Activated effector memory CD4-positive, alpha-beta T cell treated with anti-CD3 and anti-CD28 coated beads, Interleukin-2, amount 50 U/mL, for 16 hours (primary cell): ENCODE results near the gene CAMK2A.

Experiments used
- DNase-seq: peaks from one replicate; pipeline ENCODE4 v3.0.0-alpha.2; 2020

Gene CAMK2A

DNA sequence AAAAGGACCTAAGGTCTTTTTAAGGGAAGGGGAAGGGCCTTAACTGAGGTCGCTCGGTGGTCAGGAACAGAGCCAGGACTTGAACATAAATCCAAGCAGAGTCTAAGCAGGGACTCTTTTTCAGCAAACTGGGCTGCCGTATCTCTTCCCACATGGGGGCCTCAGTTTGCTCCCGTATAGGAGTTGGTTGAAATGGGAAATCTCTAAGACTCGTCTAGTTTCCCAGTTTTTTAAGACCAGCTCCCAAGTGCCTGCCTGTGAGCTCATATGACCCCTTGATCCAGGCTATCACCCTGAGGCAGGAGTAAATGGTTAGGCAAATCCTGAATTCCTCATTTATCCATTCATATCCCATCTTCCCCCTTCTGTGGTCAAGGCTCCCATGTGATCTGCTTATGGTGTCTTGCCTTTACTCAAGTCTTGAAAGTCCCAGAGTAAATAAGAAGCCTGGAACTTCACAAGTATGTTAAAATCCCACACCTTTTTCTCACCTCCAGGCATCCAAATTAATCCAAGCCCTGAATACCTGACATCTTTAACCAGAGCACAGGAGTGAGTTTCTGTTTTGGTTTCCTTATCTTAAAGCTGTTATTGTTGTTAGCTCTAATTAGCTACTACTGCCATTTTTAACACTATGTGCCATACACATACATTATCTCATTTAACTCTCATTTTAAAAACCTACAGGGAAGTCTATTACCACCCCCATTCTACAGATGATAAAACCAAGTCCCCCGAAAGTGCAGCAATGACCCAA, 10.2 kb upstream of the CAMK2A start:
- no peak for DNase-seq

DNA sequence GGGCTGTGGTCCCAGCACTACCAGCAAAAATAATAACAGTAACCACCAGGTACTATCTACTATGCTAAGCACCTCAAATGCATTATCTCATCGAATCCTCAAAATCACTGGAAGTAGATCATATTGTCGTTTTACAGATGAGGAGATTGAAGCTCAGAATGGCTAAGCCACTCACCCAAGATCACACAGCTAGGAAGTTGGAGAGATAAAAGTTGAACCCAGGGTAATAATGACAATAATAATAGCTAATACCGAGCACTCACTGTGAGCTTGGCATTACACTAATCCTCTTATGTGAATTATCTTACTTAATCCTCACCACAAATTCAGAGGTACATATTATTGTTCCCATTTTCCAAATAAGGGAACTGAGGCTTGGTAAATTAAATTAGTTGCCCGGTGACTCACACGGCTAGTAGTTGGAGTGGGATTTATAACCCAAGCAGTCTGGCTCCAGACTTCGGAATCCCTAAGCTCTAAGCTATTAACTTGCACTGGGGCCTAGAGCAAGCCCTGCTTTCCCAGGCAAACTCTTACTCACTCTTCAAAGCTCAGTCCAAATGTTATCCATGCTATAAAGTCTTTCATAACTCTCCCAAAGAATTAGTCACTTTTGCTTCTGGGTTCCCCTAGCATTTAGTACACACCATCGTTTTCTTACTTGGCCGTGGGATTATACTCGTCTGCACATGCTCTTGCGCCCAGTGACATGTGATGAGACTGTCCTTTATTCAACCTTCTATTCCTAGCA, 9.3 kb upstream of the CAMK2A start:
- no peak for DNase-seq

DNA sequence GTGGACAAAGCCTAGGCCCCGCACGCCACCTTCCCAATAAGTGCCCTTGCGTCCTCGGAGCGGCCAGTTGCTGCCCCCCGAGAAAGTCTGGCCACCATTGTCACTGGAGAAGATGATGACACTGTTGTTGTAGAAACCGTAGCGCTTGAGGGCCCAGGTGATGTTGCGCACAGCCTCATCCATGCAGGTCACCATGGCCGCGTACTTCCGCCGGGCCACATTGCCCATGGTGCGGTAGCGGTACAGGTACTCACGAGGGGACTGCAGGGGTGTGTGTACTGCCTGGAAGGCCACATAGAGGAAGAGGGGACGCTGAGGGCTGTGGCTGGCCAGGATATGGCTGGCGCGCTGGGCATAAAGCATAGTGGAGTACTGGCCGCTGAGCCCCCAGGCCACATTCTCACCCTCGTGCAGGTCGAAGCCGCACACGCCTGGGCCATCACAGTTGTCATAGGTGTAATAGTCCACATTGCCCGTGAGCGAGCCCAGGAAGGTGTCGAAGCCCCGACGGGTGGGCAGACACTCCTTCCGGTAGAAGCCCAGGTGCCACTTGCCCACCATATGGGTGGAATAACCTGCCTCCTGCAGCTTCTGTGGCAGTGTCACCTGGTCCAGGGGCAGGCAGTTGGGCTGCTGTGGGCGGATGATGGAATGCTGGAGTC, 8.5 kb upstream of the CAMK2A start:
- no peak for DNase-seq

DNA sequence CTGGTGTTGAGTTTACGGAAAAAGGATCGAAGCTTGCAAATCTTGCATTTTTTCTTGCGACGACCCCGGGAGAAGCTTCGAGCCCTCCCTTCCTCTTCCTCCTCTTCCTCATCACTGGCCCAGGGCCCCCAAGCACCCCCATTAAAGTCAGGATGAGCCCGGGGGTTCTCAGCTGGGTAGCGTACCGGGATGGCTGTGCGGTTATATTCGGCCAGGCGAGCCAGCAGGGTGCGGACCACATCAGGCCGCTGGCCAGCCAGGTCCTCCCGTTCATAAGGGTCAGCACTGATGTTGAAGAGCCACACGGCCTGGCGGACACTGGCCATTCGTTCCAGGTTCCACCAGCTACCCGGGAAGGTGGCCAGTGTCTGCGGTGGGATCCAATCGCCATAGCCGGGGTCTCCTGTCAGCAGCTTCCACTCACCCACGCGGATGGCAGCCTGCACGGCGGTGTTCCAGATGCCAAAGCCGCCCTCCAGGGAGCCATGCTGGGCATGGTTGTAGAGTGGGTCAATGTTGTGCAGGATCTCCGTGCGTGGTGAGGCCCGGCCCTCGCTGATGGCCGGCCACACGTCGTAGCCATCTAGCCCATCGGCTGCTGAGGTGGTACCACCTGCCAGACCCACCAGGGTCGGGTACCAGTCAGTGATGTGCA, 7.8 kb upstream of the CAMK2A start:
- no peak for DNase-seq

DNA sequence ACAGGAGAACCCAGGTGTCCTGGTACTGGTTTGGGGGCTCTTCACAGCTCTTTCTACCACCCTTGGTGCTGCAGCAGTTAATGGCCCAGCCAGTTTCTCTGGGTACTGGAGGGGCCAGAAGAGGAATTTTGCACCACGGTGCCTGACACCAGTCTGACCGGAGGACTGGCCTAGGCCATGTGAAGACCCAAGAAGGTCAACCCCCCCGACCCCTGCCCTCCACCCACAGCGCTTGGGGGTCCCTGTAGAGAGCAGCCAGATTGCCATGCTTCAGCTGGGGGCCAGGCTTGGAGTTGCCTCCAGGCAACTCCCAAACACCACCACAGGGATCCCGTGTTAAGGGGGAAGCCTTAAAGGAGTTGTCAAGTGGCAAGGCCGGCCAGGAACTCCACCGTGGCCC, 6.9 kb upstream of the CAMK2A start:
- DNase-seq = no peak

- DNase-seq = no peak
Observed at GRCh38 chr5:150295741-150296486, 6.3 kb upstream of the CAMK2A start.

GRCh38 chr5:150295172-150295634, 5.6 kb upstream of the CAMK2A start:
- DNase-seq = no peak

- no peak for DNase-seq
Observed at GRCh38 chr5:150294551-150295071, 5.0 kb upstream of the CAMK2A start.

DNA sequence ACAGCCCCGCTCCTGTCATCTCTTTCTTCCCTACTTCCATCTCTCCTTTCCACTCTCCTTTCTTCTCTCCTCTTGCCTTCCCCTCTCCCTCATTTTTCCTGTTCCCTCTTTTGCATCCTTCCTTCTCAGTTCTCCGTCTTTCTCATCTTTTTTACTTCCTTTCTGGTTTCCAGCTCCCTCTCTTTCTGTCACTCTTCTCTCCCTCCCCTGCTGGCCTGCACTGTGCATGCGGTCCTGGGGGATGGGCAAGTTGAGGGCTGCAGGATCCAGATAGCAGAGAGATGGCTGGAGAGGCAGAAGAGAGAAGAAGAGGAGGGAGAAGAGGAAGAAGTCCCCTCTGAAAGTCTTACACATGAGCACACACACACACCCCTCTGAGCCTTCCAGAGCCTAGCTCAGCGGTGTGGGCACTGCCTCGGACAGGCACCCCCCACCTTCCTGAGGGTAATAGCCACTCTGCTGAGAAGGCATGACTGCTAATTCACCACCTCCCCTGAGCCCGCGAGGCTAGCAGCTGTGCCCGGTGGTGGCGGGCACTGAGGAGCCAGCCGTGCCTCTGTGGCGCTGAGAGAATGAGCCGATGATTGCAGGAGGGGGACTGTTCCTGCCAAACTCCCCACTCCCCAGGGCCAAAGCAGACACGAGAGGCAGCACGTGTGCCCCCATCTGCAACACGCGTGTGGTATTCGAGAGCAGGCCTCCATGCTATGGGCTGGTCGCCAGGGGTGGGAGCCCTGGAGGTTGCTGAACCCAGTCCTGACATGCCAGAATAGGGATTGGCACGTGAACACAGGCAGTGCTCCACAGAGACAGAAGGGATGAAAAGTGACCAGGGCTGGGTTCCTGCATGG, 3.7 kb upstream of the CAMK2A start:
- DNase-seq = no peak

- no peak for DNase-seq
Observed at GRCh38 chr5:150291388-150292385, 2.1 kb upstream of the CAMK2A start.

GRCh38 chr5:150288791-150289190, 782 bp downstream of the CAMK2A start:
- no peak for DNase-seq

GRCh38 chr5:150288361-150288760, 1.2 kb downstream of the CAMK2A start:
- no peak for DNase-seq

- no peak for DNase-seq
Observed at GRCh38 chr5:150286820-150287219, 2.8 kb downstream of the CAMK2A start.

- no peak for DNase-seq
Observed at GRCh38 chr5:150285114-150285513, 4.5 kb downstream of the CAMK2A start.

DNA sequence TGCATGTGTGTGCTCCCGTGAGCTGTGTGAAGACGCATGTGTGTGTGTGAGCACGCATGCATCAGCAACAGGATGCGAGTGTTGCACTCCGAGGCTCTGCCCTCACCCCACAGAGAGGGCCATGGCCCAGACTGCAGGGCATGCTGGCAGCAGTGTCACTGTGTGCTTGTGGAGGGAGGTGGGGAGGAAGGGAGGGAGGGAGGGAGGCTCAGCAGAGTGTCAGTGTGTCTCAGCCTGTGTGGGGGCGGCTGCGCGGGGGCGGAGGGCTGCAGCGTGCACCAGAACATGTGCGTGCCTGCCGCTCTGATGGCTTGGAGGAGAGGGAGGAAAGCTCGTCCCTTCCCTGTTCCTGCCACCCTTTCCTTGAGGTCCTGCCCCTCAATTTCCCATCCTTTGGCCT, 5.3 kb downstream of the CAMK2A start:
- no peak for DNase-seq

DNA sequence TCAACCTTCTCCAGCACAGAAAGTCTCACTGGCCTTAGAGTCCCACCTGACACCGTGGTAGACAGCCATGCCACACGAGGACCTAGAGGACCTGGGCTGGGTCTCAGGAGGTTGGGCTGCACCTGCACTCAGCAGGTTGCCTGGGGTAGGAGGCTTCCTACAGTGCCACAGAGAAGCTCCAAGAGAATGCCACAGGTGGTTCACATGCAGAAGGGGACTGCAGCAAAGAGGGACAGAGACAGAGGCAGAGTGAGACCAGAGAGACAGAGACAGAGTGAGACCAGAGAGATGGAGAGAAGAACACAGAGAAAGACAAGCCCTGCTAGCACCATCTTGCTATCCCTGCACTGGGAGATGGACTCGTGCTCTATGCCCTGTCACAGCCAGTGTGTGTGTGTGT, 5.7 kb downstream of the CAMK2A start:
- no peak for DNase-seq

DNA sequence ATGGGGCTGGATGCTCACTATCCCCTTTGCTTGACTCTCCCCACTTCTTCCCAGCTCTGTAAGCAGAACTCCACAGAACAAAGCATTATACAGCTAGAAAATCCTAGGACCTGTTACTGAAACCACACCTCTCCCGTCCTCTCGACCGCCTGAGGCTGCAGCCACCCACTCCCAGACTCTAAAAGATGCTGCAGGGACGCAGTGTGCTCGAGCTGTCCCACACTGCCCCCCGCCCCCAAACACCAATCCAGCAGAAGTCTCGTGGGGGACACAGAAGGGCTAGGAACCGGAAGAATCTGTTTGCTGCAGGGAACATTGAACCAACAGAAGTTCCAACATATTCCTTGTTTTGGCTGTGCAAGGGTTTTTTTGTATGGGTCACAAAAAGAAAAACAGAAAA, 7.6 kb downstream of the CAMK2A start:
- no peak for DNase-seq

- DNase-seq = no peak
Observed at GRCh38 chr5:150279330-150280020, 10.1 kb downstream of the CAMK2A start.

GRCh38 chr5:150278916-150279315, 10.7 kb downstream of the CAMK2A start:
- no peak for DNase-seq
